Measurements from ENCODE around the gene MEGF10.

DNA sequence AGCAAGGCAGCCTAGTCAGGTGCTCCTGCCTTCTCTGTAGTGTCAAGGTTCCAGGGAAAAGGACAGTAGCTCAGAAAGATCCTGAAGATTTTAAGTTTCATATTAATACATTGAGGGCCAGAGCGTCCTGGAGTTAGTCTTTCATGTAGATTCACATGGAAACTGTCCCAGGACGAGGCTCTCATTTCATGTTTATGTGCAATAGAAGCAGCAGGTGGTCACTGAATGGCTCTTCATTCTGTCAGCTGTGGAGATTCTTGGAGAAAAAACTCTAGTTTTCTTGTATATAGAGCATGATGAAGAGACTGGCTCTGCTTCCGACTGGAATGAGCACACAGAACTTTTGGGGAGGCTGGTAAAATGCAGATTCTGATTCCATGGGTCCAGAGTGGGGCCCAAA is 54.3 kb downstream of the MEGF10 start:
- TF ChIP-seq, protein P1, sequence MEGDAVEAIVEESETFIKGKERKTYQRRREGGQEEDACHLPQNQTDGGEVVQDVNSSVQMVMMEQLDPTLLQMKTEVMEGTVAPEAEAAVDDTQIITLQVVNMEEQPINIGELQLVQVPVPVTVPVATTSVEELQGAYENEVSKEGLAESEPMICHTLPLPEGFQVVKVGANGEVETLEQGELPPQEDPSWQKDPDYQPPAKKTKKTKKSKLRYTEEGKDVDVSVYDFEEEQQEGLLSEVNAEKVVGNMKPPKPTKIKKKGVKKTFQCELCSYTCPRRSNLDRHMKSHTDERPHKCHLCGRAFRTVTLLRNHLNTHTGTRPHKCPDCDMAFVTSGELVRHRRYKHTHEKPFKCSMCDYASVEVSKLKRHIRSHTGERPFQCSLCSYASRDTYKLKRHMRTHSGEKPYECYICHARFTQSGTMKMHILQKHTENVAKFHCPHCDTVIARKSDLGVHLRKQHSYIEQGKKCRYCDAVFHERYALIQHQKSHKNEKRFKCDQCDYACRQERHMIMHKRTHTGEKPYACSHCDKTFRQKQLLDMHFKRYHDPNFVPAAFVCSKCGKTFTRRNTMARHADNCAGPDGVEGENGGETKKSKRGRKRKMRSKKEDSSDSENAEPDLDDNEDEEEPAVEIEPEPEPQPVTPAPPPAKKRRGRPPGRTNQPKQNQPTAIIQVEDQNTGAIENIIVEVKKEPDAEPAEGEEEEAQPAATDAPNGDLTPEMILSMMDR (IDR thresholded peaks at IDR 0.05; ENCODE audit: borderline replicate concordance, extremely low read depth, low read length, poor library complexity, severe bottlenecking) = no peak
- TF ChIP-seq EZH2 (IDR thresholded peaks at IDR 0.05; ENCODE audit: borderline replicate concordance, low read depth, low read length, severe bottlenecking) = no peak
